ENCODE data around the gene PLA2G2D. TPM values are rescaled to one million over a fixed set of nuclear protein-coding genes. Genes with fewer than 3 reads are reported as not detected.
A peak's percentile ranks its signal among the peaks of the same experiment; 100 is the strongest.

The PLA2G2D gene, protein sequence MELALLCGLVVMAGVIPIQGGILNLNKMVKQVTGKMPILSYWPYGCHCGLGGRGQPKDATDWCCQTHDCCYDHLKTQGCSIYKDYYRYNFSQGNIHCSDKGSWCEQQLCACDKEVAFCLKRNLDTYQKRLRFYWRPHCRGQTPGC
- total RNA-seq, result not detected

DNA sequence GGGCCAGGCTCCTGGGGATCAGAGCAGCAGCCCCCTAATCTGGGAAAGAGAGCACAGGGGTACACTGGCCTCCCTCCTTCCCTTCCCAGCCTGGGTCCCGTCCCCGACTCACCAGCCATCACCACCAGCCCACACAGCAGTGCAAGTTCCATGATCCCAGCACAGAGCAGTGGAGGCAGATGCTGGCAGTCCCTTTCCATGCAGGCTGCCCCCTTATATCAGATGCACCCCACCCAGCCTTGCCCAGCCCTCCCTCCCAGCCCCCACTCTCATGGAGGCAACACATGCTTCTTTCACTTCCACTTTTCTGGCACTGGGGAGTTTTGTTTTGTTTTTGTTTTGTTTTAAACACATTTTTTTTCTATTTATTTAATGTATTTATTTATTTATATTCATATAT lies at the start of gene PLA2G2D:
Gene PLA2G2D (minus strand): TSS at position 190 of the 400 bp plus-strand sequence. CDS start 38 bp downstream, at position 152.
- Mint-ChIP-seq H3K9me3 (no peaks in the 10 kb centered on the region), H3K27ac (no peak within 1 kb of the TSS), H3K4me1 (no peaks in the 10 kb centered on the region), H3K27me3 (peaks cover 41% of the 10 kb centered on the region), H3K36me3 (ENCODE audit: low read depth) (no peaks in the 10 kb centered on the region), H3K4me3 (no peak within 1 kb of the TSS)
- no peak for ATAC-seq (replicated peaks)

DNA sequence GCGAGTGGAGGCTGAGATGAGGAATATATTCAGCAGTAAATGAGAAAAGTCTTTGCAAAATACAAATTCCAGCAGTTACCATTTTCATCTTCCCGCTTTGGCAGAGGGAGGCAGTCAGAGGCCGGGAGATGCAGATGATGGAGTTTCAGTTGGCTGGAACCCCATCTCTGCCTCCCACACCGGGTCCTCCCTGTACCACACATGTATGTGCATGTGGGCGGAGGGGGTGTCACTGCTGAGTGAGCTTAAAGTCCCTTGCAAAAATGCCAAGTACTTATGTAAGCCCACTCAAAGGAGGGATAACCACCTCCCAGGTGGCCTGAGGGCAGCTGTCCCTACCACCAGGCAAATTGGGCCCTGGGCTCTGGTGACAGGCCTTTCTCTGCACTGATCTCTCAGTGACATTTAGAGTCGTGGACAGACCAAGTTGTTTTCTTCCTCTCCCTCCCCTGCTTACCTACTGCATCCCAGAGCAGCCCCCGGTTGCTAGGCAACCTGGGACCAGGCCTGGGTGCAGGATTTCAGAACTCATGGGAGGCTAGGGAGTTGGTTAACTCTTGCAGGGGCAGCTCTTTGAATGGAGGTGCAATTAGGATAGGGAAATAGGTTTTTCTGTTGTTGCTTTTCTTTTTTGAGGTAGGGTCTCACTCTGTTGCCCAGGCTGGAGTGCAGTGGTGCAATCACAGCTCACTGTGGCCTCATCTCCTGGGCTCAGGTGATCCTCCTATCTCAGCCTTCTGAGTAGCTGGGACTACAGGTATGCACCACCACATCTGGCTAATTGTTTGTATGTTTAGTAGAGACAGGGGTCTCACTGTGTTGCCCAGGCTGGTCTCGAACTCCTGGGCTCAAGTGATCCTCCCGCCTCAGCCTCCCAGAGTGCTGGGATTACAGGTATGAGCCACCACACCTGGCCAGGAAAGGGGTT lies 49.5 kb upstream of the PLA2G2D start:
- no peak overlapping the region for H3K27ac Mint-ChIP-seq
- H3K4me1 Mint-ChIP-seq, result peaks cover 6% of the 10 kb centered on the region
- peaks cover 6% of the 10 kb centered on the region for H3K27me3 Mint-ChIP-seq
- H3K36me3 Mint-ChIP-seq (ENCODE audit: low read depth), result no peaks in the 10 kb centered on the region
- no peak for ATAC-seq (replicated peaks)
- peaks cover 9% of the 10 kb centered on the region for H3K9me3 Mint-ChIP-seq
- H3K4me3 Mint-ChIP-seq, result no peak overlapping the region

DNA sequence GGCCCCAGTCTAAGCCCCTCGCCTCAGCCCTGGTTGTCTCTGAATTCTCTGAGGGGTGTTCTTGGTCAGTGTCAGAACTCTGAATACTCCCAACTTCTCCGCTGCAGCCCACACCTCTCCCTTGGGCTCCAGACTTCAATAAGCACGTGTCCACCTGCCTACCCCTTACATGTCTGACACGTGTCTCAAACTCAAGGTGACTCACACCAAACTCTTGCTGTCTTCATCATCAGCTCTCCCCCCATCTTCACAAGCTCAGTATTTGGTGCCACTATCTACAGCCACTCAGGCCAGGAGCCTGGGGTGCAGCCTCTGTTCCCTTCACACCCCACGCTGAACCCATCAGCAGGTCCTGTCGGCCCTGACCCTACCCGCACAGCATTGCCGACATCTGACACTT lies 47.8 kb upstream of the PLA2G2D start:
- peaks cover under 1% of the 10 kb centered on the region for H3K4me1 Mint-ChIP-seq
- H3K27me3 Mint-ChIP-seq, result peaks cover 6% of the 10 kb centered on the region
- peaks cover 15% of the 10 kb centered on the region for H3K9me3 Mint-ChIP-seq
- no peak for ATAC-seq (replicated peaks)
- H3K27ac Mint-ChIP-seq, result no peak overlapping the region
- no peak overlapping the region for H3K4me3 Mint-ChIP-seq
- no peaks in the 10 kb centered on the region for H3K36me3 Mint-ChIP-seq (ENCODE audit: low read depth)

DNA sequence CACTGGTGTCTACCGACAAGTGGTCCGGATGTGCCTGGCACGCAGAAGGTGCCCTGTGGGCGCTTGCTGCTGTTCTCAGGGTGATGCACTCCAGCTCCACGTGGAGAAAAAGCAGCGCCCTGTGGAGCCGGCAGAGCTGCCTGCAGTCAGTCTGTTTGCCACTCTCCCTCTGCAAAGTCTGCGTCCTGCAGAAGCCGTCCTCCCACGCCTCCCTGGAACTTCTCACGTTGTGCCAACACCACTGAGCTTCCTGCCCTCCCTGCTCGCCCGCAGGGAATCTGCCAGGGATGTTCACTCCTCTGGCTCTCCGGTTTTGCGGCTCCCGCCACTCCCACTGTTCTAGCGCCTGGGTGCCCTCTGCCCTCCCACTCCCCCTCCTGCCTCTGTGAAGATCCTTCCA lies 46.7 kb upstream of the PLA2G2D start:
- no peak for ATAC-seq (replicated peaks)
- H3K27ac Mint-ChIP-seq, result no peak overlapping the region
- no peaks in the 10 kb centered on the region for H3K36me3 Mint-ChIP-seq (ENCODE audit: low read depth)
- no peaks in the 10 kb centered on the region for H3K4me1 Mint-ChIP-seq
- peaks cover 15% of the 10 kb centered on the region for H3K9me3 Mint-ChIP-seq
- no peak overlapping the region for H3K4me3 Mint-ChIP-seq
- H3K27me3 Mint-ChIP-seq, result peaks cover 6% of the 10 kb centered on the region

DNA sequence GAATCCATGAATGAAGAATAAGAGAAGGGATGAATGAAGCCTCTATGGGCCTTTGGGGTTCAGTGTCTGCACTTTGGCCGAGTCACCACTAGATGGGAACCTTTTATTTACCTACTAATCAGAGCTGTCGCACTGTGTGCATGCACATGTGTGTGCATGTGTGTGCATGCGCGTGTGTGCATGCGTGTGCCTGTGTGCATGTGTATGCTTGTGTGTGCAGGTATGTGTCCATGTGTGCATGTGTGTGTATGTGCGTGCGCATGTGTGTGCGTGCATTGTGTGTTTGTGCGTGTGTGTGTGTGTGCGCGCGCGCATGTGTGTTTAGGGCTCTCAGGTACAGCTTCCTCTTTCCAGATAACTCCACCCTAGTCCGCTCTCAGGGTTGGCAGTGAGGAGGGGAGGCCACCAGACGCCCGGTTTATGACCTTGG lies 46.2 kb upstream of the PLA2G2D start:
- H3K4me1 Mint-ChIP-seq, result no peaks in the 10 kb centered on the region
- no peak overlapping the region for H3K4me3 Mint-ChIP-seq
- H3K27ac Mint-ChIP-seq, result no peak overlapping the region
- peaks cover 6% of the 10 kb centered on the region for H3K27me3 Mint-ChIP-seq
- peaks cover 15% of the 10 kb centered on the region for H3K9me3 Mint-ChIP-seq
- no peak for ATAC-seq (replicated peaks)
- no peaks in the 10 kb centered on the region for H3K36me3 Mint-ChIP-seq (ENCODE audit: low read depth)

DNA sequence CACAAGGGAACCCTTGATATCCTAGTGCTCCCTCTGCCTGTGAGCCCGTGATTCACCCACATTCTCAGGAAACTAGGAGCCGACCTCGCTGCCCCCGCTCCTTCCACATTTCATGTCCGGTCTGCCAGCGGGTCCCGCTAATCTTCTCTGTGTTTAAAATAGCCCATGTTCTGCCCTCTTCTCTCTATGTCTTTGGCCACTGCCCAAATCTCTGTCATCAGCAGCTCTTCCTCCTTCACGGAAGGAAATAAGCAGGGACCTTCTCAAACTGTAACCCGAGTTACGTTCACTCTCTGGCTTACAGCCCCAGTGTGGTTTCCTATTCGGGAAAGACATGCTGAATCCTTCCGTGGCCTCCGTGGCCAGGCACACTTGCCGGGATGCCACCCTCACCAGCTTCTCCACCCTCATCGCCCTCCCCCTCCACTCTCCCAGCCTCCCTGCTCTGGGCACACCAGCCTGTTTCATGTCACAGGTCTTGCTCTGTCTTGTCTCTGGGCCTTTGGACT lies 45.4 kb upstream of the PLA2G2D start:
- Mint-ChIP-seq H3K4me3 (no peak overlapping the region), H3K4me1 (no peaks in the 10 kb centered on the region), H3K27me3 (peaks cover 6% of the 10 kb centered on the region), H3K36me3 (ENCODE audit: low read depth) (no peaks in the 10 kb centered on the region), H3K9me3 (peaks cover 15% of the 10 kb centered on the region), H3K27ac (no peak overlapping the region)
- ATAC-seq (replicated peaks), result no peak

DNA sequence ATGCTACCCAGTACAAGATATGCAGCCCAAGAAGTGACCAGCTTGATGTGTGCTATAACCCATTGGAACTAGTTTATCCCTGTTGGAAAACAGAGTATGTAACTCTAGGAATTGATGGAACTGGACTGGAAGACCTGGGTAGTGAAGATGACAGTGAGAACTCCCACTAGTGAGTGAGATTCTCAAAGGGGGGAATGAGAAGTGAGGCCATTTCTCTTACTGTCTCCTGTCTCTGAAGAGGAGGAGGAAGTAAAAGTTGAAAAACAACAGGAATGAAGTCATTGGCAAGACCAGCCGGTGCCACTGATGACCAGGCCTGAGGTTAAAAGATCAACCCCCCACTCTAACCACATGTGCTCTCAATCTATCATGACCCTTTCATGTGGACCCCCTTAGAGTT lies 40.7 kb upstream of the PLA2G2D start:
- Mint-ChIP-seq H3K27me3 (no peaks in the 10 kb centered on the region), H3K4me3 (no peak overlapping the region), H3K36me3 (ENCODE audit: low read depth) (no peaks in the 10 kb centered on the region), H3K9me3 (peaks cover 11% of the 10 kb centered on the region), H3K27ac (no peak overlapping the region), H3K4me1 (no peaks in the 10 kb centered on the region)
- no peak for ATAC-seq (replicated peaks)

DNA sequence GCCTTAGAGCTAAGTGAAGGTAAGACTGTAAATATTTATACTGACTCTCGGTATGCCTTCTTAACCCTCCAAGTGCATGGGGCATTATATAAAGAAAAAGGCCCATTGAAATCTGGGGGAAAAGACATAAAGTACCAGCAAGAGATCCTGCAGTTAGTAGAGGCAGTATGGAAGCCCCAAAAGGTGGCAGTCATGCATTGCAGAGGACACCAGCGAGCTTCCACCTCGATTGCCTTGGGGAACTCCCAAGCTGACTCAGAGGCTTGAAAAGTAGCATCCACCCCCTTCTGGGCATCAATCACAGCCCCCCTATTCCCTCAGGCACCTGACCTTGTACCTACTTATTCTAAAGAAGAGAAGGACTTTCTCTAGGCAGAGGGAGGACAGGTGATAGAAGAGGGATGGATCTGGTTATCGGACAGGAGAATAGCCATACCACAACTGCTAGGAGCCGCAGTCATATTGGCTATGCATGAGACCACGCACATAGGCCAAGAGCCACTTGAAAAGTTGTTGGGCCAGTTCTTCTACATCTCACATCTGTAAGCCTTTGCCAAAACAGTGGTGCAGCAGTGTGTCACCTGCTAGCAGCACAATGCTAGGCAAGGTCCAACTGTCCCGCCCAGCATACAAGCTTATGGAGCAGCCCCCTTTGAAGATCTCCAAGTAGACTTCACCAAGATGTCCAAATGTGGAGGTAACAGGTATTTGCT lies 39.2 kb upstream of the PLA2G2D start:
- H3K27ac Mint-ChIP-seq, result no peak overlapping the region
- no peaks in the 10 kb centered on the region for H3K36me3 Mint-ChIP-seq (ENCODE audit: low read depth)
- ATAC-seq (replicated peaks), result no peak
- H3K9me3 Mint-ChIP-seq, result peaks cover 6% of the 10 kb centered on the region
- H3K27me3 Mint-ChIP-seq, result no peaks in the 10 kb centered on the region
- H3K4me3 Mint-ChIP-seq, result no peak overlapping the region
- no peaks in the 10 kb centered on the region for H3K4me1 Mint-ChIP-seq

DNA sequence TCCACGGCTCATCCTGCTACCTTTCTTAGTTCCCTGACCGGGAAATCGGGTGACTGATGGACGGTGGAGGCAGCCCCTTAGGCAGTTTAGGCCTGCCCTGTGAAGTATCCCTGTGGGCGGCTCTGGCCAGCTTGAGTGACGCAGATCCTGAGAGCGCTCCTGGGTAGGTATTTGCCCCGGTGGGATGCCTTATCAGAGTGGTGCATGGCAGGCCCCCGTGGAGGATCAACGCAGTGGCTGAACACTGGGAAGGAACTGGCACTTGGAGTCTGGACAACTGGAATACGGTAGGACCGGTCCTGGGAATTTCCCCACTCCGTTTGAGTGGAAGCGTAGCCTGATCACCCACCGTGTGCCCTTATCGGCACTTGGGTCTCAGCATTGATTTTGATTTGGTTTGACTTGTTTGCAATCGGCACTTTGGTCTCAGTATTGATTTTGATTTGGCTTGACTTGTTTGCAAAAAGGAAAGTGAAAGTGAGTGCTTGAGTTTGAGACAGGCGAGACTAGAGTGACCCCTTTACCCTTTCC lies 35.0 kb upstream of the PLA2G2D start:
- ATAC-seq (replicated peaks), result no peak
- H3K4me3 Mint-ChIP-seq, result peak overlapping the region; percentile 40
- H3K9me3 Mint-ChIP-seq, result no peaks in the 10 kb centered on the region
- no peaks in the 10 kb centered on the region for H3K36me3 Mint-ChIP-seq (ENCODE audit: low read depth)
- H3K27me3 Mint-ChIP-seq, result no peaks in the 10 kb centered on the region
- no peaks in the 10 kb centered on the region for H3K4me1 Mint-ChIP-seq
- peak overlapping the region; percentile 34 for H3K27ac Mint-ChIP-seq

DNA sequence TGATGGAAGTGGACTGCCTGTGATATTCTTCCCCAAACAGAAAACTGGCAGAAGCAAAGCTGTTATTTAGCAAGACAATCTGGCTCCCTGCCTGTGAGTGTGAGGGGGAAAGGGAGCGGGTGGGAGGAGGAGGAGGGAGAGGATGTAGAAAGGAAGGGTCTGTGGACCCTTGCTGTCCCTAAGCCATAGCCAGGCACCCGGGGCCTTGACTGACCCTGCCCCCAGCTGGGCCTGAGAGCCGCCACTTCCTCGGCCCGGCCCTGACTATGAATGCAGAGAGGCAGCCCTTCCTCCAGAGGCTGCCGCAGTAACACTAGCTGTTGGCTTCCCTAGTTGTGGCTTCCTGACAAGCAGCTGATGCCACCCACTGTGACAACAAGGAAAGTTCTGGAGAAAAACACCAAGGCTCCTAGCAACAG lies 33.7 kb upstream of the PLA2G2D start:
- Mint-ChIP-seq H3K4me3 (peak overlapping the region; percentile 63), H3K4me1 (no peaks in the 10 kb centered on the region), H3K36me3 (ENCODE audit: low read depth) (no peaks in the 10 kb centered on the region), H3K9me3 (no peaks in the 10 kb centered on the region), H3K27ac (no peak overlapping the region), H3K27me3 (no peaks in the 10 kb centered on the region)
- no peak for ATAC-seq (replicated peaks)

DNA sequence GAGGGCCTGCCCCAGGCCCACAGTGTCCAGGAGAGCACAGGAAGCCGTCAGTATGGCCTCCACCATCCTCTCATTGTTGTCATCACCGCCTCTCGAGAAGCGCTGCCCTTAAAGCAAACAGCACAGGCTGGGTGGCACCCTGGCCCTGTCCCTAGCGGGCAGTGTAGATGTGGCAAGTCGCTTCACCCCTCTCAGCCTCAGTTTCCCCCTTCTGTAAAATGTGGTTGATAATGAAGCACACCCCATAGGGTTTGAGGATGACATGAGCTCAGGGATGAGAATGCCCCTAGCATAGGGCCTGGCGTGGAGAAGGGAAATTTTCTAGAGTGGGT lies 33.2 kb upstream of the PLA2G2D start:
- no peaks in the 10 kb centered on the region for H3K27me3 Mint-ChIP-seq
- peak; percentile 25 for ATAC-seq (replicated peaks)
- H3K9me3 Mint-ChIP-seq, result no peaks in the 10 kb centered on the region
- H3K36me3 Mint-ChIP-seq (ENCODE audit: low read depth), result no peaks in the 10 kb centered on the region
- H3K27ac Mint-ChIP-seq, result peak overlapping the region; percentile 79
- H3K4me3 Mint-ChIP-seq, result peak overlapping the region; percentile 63
- no peaks in the 10 kb centered on the region for H3K4me1 Mint-ChIP-seq

DNA sequence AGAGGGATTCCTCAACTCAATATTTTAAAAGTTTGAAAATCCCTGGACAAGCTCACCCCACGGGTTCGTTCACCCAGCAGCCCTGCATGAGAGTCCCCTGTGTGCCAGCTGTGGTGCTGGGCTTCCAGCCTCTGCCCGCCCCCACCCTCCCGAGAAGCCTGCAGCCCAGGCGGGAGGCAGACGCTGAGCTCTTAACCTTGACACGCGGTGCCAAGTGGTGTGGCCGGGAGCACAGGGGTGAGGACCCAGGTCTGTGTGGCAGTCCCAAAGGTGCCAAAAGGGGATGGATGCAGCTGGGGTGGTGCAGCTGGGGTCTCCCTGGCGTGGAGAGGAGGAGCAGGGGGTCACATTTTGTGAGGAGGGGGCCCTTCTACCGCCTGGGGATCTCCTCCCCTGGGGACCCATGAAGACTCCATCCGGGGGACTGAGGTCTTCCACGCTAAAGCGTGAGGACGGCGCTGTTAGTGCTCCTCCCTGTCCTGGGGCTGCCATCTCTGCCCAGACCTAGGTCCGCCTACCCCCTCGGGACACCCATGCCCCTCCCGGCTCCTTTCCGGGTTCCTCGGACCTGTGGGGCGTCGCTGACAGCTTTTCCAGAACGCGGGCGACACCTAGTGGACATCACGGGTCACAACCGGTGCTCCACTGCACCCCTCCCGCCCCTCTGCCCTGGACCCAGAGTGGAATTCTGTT lies 32.7 kb upstream of the PLA2G2D start:
- no peaks in the 10 kb centered on the region for H3K4me1 Mint-ChIP-seq
- H3K27me3 Mint-ChIP-seq, result no peaks in the 10 kb centered on the region
- ATAC-seq (replicated peaks), result peak; percentile 94
- H3K27ac Mint-ChIP-seq, result peak overlapping the region; percentile 79
- peak overlapping the region; percentile 63 for H3K4me3 Mint-ChIP-seq
- no peaks in the 10 kb centered on the region for H3K36me3 Mint-ChIP-seq (ENCODE audit: low read depth)
- H3K9me3 Mint-ChIP-seq, result no peaks in the 10 kb centered on the region

DNA sequence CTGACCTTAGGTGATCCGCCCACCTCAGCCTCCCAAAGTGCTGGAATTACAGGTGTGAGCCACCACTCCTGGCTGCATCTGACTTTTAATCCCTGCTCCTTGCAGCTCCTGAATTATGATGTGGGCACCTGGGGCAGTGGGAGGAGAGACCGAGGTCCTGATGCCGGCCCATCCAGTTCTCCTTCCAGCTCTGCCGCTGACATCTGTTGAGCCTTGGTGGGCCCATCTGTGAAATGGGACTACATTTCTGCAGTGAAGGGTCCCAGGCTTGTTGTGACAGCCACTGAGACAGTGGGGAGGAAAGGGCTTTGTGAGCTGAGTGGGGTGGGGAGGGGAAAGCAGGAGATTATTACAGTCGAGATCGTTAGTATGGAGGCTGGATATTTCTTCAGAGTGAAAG lies 31.6 kb upstream of the PLA2G2D start:
- Mint-ChIP-seq H3K27ac (no peak overlapping the region), H3K4me3 (no peak overlapping the region), H3K4me1 (no peaks in the 10 kb centered on the region), H3K36me3 (ENCODE audit: low read depth) (no peaks in the 10 kb centered on the region), H3K9me3 (no peaks in the 10 kb centered on the region), H3K27me3 (no peaks in the 10 kb centered on the region)
- no peak for ATAC-seq (replicated peaks)

DNA sequence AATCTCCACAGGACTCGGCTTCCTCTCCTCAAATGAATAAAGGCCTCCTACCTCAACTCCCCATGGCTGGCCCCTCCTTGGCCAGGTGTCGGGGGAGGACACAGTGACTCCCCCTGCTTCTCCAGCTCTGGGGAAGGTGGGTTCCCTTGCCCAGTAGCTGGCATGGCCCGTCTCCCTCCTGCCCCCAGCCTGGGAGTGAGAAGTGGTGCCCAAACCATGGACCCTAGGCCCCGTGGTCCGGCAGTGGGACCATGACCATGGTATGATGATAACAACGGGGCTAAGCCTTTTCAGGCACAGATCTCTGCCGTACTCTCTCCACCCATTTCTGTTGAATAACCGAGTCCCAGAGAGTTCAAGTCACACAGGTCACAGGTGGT lies 31.0 kb upstream of the PLA2G2D start:
- no peaks in the 10 kb centered on the region for H3K27me3 Mint-ChIP-seq
- ATAC-seq (replicated peaks), result no peak
- H3K36me3 Mint-ChIP-seq (ENCODE audit: low read depth), result no peaks in the 10 kb centered on the region
- H3K4me1 Mint-ChIP-seq, result no peaks in the 10 kb centered on the region
- no peak overlapping the region for H3K27ac Mint-ChIP-seq
- H3K9me3 Mint-ChIP-seq, result no peaks in the 10 kb centered on the region
- H3K4me3 Mint-ChIP-seq, result no peak overlapping the region

Data from activated T-helper 17 cell treated with anti-CD3 and anti-CD28 coated beads, Interleukin-2, amount 50 U/mL, for 72 hours (primary cell).